Activated gamma-delta T cell (primary cell): ENCODE measurements around the gene AP2A2.
A peak's percentile ranks its signal among the peaks of the same experiment; 100 is the strongest.

Source experiments
- DNase-seq: peaks from one replicate; lab custom pipeline; 2025; lab: John Stamatoyannopoulos, UW

The AP2A2 gene

GRCh38 chr11:898540-899190 lies 27.0 kb upstream of the AP2A2 start:
- no peak for DNase-seq

- no peak for DNase-seq
Observed at GRCh38 chr11:899724-900123, 25.9 kb upstream of the AP2A2 start.

DNA sequence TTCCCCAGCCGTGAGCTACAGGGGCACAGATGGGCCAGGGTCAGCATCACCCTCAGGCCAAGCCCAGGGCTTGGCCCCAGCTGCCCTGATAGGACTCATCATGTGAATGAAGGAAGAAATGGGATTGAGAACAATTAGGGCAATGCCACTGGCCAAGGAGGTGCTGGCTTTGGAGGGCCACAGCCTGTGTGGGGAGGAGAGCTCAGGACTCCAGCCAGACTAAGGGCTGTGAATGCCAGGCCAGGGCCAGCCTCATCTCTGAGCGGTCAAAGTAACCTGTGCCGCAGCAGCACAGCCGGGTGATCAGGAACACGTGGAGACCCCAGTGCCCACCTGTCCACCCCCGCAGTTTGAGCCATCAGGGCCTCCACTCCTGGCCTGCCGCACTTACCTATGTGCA lies 25.1 kb upstream of the AP2A2 start:
- no peak for DNase-seq

GRCh38 chr11:901452-902061 lies 24.1 kb upstream of the AP2A2 start:
- no peak for DNase-seq

- DNase-seq = no peak
Observed at GRCh38 chr11:904380-904779, 21.3 kb upstream of the AP2A2 start.

DNA sequence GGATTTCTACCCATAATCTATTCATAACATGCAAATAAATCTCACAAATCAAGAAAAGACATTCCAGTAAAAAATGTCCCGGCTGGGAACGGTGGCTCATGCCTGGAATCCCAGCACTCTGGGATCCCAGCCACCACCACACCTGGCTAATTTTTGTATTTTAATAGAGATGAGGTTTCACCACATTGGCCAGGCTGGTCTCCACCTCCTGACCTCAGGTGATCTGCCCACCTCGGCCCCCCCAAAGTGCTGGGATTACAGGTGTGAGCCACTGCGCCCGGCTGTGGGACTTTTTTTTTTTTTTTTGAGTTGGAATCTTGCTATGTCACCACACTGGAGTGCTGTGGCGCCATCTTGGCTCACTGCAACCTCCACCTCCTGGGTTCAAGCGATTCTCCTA lies 19.7 kb upstream of the AP2A2 start:
- no peak for DNase-seq

- no peak for DNase-seq
Observed at GRCh38 chr11:907668-908067, 18.0 kb upstream of the AP2A2 start.

- no peak for DNase-seq
Observed at GRCh38 chr11:908273-908672, 17.4 kb upstream of the AP2A2 start.

- no peak for DNase-seq
Observed at GRCh38 chr11:909406-909805, 16.3 kb upstream of the AP2A2 start.

DNA sequence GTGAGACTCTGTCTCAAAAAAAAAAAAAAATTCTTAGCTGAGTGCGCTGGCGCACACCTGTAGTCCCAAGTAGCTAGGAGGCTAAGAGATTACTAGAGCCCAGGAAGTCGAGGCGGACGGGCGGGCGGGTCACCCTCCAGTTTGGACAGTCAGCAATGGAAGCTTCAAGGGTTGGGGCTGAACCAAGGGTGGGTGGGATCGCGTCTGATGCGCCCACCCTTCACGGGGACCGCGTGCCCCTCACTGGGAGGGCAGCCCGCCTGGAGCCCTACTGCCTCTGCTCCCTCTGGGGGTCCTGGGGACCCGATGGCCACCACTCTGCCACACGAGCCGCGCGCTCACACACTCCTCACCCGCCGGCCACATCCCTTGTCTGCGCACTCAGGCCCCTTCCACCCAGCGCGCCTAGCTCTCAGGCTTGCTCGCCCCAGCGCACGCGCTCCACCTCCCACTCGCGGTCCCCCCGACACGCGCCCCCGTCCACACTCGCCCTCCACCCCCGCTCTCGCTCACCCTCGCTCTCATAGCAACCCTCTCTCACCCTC lies 15.6 kb upstream of the AP2A2 start:
- DNase-seq = no peak

- DNase-seq = peak; percentile 74
Observed at GRCh38 chr11:910589-911030, 15.1 kb upstream of the AP2A2 start, which contains the start of gene CHID1. Gene CHID1 (minus strand): TSS chr11:910810. CDS start chr11:904816, 5,994 bp downstream.

GRCh38 chr11:911031-911889 lies 14.4 kb upstream of the AP2A2 start:
- DNase-seq = no peak

- no peak for DNase-seq
Observed at GRCh38 chr11:911890-912219, 13.8 kb upstream of the AP2A2 start.

DNA sequence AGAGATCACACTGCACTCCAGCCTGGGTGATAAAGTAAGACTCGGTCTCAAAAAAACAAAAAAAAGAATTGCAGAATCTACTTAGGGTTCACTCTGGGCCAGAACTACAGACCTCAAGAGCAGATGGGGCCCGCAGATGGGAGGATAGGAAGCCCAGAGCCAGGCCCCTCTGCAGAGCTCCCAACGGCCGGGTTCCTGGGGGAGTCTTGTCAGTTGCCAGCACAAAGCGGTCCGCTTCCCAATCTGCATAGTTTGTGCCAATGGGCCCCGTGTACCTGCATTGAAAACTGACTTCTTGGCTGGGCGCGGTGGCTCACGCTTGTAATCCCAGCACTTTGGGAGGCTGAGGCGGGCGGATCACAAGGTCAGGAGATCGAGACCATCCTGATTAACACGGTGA lies 13.4 kb upstream of the AP2A2 start:
- DNase-seq = no peak

DNA sequence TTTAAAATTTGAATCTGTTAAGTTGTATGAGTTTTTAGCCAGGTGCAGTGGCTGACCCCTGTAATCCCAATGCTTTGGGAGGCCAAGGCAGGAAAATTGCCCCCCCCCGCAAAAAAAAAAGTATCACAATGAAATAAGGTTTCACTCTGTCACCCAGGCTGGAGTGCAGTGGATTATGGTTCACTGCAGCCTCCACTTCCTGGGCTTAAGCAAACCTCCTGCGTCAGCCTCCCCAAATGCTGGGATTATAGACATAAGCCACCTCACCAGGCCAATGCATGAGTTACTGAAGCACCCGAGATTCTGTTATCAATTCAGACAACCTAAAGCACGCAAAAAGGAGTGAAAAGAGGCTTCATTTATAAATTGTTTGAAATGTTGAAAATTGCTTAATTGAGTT lies 12.6 kb upstream of the AP2A2 start:
- DNase-seq = no peak

DNA sequence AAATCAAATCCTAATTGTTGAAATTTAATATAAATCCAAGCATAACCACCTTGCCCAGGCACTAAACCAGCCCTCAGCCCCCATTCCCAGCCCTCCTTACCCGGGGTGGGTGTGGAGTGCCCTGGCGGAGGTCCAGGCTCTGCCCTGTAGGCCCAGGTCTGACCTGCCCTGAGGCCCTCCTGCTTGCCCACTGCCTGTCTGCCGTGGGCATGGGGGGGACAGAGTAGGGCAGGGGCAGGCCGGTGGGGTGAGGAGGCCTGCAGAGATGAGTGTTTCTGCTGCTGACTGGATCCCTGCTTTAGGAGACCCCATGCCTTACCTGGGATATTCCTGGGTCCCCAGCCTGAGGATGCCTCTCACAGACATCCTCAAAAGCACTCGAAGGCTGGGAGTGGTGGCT lies 11.5 kb upstream of the AP2A2 start:
- DNase-seq = no peak

GRCh38 chr11:914747-915501 lies 10.7 kb upstream of the AP2A2 start:
- no peak for DNase-seq

DNA sequence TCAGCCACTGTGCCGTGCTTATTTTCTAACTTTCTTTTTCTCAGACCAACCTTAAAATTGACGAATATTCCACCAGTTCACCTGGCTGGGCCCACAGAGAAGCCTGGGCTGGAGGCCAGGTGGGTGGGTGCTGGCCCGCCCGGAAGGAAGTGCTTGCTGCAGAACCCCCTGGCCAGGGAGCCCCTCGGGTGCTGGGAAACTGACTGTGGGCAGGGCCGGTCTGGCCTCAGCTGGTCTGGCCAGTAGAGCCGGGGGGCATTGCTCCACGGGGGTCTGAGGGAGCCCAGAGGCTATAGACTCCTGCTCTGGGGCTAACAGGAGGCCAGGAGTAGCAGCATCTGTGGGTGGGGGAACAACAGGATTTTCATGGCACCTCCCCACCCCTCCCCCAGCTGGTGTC lies 8.2 kb upstream of the AP2A2 start:
- DNase-seq = no peak

DNA sequence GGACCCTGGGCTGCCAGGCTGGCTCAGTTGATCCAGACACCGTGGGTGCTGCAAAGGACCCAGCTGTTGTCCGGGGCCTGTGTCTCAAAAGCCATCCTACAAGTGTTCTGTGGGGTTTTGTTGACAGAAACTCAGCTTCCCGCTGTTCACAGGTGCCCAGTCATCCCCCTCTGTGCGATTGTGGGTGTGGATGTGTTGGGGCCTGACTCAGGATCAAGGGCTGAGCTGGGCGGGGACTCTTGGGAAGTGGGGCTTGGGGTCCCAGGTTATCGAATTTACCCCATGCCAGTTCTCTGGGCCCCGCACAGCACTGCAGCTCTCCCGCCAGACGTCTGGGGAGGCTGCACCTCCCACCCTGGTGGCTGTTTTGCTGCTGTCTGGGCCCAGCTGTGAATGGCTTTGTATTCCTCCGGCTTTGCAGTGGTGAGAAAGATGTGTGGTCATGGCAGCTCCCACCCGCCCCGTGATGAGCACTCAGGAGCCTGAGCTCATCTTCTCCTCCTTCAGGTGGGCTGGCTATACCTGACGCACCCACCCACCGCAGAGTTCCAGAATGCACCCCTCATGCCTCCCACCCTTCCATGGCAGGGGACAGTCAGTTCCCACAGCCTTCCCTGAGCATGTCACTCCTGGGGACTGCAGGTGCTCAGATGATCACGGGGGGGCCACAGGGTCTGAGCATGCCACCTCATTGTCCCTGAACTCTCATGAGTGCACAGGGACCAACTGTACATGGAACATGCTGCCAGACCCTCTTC lies 3.6 kb upstream of the AP2A2 start:
- DNase-seq = no peak

GRCh38 chr11:923691-924405 lies 1.8 kb upstream of the AP2A2 start:
- no peak for DNase-seq
